Activated CD4-positive, alpha-beta memory T cell treated with anti-CD3 and anti-CD28 coated beads for 36 hours (primary cell): Measurements from ENCODE around the gene FBN2. TPM values are rescaled to one million over a fixed set of nuclear protein-coding genes. Genes with fewer than 3 reads are reported as not detected.

Experiments used
- CTCF ChIA-PET: fragments of 350-600 bp; sonication (Branson Sonifier 250); formaldehyde crosslinking; loops from one replicate; lab custom pipeline; 2021; ENCODE audit warnings: antibody characterized with exemption, inconsistent platforms; lab: Charles Lee
- POLR2A ChIA-PET: fragments of 350-600 bp; sonication (Branson Sonifier 250); formaldehyde crosslinking; loops from one replicate; lab custom pipeline; 2021; ENCODE audit warnings: antibody characterized with exemption; lab: Charles Lee
- DNase-seq: peaks from one replicate; pipeline ENCODE4 v3.0.0-alpha.2; 2020
- H3K27ac Mint-ChIP-seq: one replicate; pipeline ENCODE4 v1.8.0; 2021; ENCODE audit warnings: mixed read lengths
- H3K27me3 Mint-ChIP-seq: one replicate; pipeline ENCODE4 v1.8.0; 2021; ENCODE audit warnings: mixed read lengths
- H3K36me3 Mint-ChIP-seq: one replicate; pipeline ENCODE4 v1.8.0; 2021; ENCODE audit warnings: mixed read lengths
- H3K4me1 Mint-ChIP-seq: one replicate; pipeline ENCODE4 v1.8.0; 2021; ENCODE audit warnings: low read depth, mixed read lengths
- H3K4me3 Mint-ChIP-seq: one replicate; pipeline ENCODE4 v1.8.0; 2021; ENCODE audit warnings: mild to moderate bottlenecking, mixed read lengths
- H3K9me3 Mint-ChIP-seq: one replicate; pipeline ENCODE4 v1.8.0; 2021; ENCODE audit warnings: mixed read lengths
- intact Hi-C: fragments of 100-400 bp; cut with micrococcal nuclease; formaldehyde crosslinking; loops from one replicate; pipeline ENCODE4 v1.15.1; 2023
- total RNA-seq, 2 experiments: library from RNA; stranded (reverse); gene quantifications; one replicate each; pipeline ENCODE4 v1.2.3, GENCODE V29; 2021

Gene FBN2
- total RNA-seq, 2 experiments from 2014 or later, result not detected

- Mint-ChIP-seq H3K27me3 (no peaks in the 10 kb centered on the region), H3K36me3 (no peaks in the 10 kb centered on the region), H3K9me3 (no peaks in the 10 kb centered on the region), H3K4me1 (no peaks in the 10 kb centered on the region), H3K27ac (no peak overlapping the region), H3K4me3 (no peak overlapping the region)
- intact Hi-C loops, result no loop called here
- no peak for DNase-seq
- POLR2A ChIA-PET, result no interaction called here
- CTCF ChIA-PET, result no interaction called here
Observed at GRCh38 chr5:128366147-128366546, 171.9 kb downstream of the FBN2 start.

- POLR2A ChIA-PET, result no interaction called here
Observed at GRCh38 chr5:128362370-128362769, 175.7 kb downstream of the FBN2 start.

GRCh38 chr5:128358826-128359225 lies 179.2 kb downstream of the FBN2 start:
- no peaks in the 10 kb centered on the region for H3K36me3 Mint-ChIP-seq
- no peak for DNase-seq
- no peaks in the 10 kb centered on the region for H3K9me3 Mint-ChIP-seq
- no peaks in the 10 kb centered on the region for H3K27me3 Mint-ChIP-seq
- intact Hi-C loops, result no loop called here
- no peaks in the 10 kb centered on the region for H3K4me1 Mint-ChIP-seq
- CTCF ChIA-PET, result no interaction called here
- no peak overlapping the region for H3K27ac Mint-ChIP-seq
- POLR2A ChIA-PET, result no interaction called here
- H3K4me3 Mint-ChIP-seq, result no peak overlapping the region

More at GRCh38 chr5:128362370-128362769, 175.7 kb downstream of the FBN2 start:
- CTCF ChIA-PET, result no interaction called here
- Mint-ChIP-seq H3K9me3 (no peaks in the 10 kb centered on the region), H3K27me3 (no peaks in the 10 kb centered on the region), H3K4me3 (no peak overlapping the region), H3K36me3 (no peaks in the 10 kb centered on the region), H3K27ac (no peak overlapping the region), H3K4me1 (no peaks in the 10 kb centered on the region)
- DNase-seq, result no peak
- intact Hi-C loops, result no loop called here

GRCh38 chr5:128357226-128357625 lies 180.8 kb downstream of the FBN2 start:
- intact Hi-C loops, result no loop called here
- Mint-ChIP-seq H3K9me3 (no peaks in the 10 kb centered on the region), H3K4me1 (no peaks in the 10 kb centered on the region), H3K4me3 (no peak overlapping the region), H3K27me3 (no peaks in the 10 kb centered on the region), H3K27ac (no peak overlapping the region), H3K36me3 (no peaks in the 10 kb centered on the region)
- CTCF ChIA-PET, result no interaction called here
- POLR2A ChIA-PET, result no interaction called here
- no peak for DNase-seq

GRCh38 chr5:128355961-128356360 lies 182.1 kb downstream of the FBN2 start:
- no peaks in the 10 kb centered on the region for H3K4me1 Mint-ChIP-seq
- no peak overlapping the region for H3K27ac Mint-ChIP-seq
- POLR2A ChIA-PET, result no interaction called here
- intact Hi-C loops, result no loop called here
- no peaks in the 10 kb centered on the region for H3K36me3 Mint-ChIP-seq
- H3K9me3 Mint-ChIP-seq, result no peaks in the 10 kb centered on the region
- no peak for DNase-seq
- H3K27me3 Mint-ChIP-seq, result no peaks in the 10 kb centered on the region
- no peak overlapping the region for H3K4me3 Mint-ChIP-seq
- CTCF ChIA-PET, result no interaction called here

- Mint-ChIP-seq H3K36me3 (no peaks in the 10 kb centered on the region), H3K4me3 (no peak overlapping the region), H3K27ac (no peak overlapping the region), H3K9me3 (no peaks in the 10 kb centered on the region), H3K27me3 (no peaks in the 10 kb centered on the region), H3K4me1 (no peaks in the 10 kb centered on the region)
- POLR2A ChIA-PET, result no interaction called here
- intact Hi-C loops, result no loop called here
- no peak for DNase-seq
- CTCF ChIA-PET, result no interaction called here
Observed at GRCh38 chr5:128353441-128354107, 184.5 kb downstream of the FBN2 start.

GRCh38 chr5:128350705-128351104 lies 187.3 kb downstream of the FBN2 start:
- Mint-ChIP-seq H3K4me1 (no peaks in the 10 kb centered on the region), H3K4me3 (no peak overlapping the region), H3K27me3 (no peaks in the 10 kb centered on the region), H3K27ac (no peak overlapping the region), H3K36me3 (no peaks in the 10 kb centered on the region), H3K9me3 (no peaks in the 10 kb centered on the region)
- CTCF ChIA-PET, result no interaction called here
- DNase-seq, result no peak
- POLR2A ChIA-PET, result no interaction called here
- intact Hi-C loops, result no loop called here

GRCh38 chr5:128349044-128349858 lies 188.8 kb downstream of the FBN2 start:
- intact Hi-C loops, result no loop called here

GRCh38 chr5:128346038-128346437 lies 192.0 kb downstream of the FBN2 start:
- POLR2A ChIA-PET, result no interaction called here
- H3K27ac Mint-ChIP-seq, result no peak overlapping the region

More at GRCh38 chr5:128349044-128349858, 188.8 kb downstream of the FBN2 start:
- ChIA-PET CTCF (no interaction called here), POLR2A (no interaction called here)
- no peaks in the 10 kb centered on the region for H3K4me1 Mint-ChIP-seq
- H3K9me3 Mint-ChIP-seq, result no peaks in the 10 kb centered on the region
- H3K4me3 Mint-ChIP-seq, result no peak overlapping the region
- H3K27ac Mint-ChIP-seq, result no peak overlapping the region
- DNase-seq, result no peak
- no peaks in the 10 kb centered on the region for H3K27me3 Mint-ChIP-seq
- H3K36me3 Mint-ChIP-seq, result no peaks in the 10 kb centered on the region

GRCh38 chr5:128345247-128345646 lies 192.8 kb downstream of the FBN2 start:
- POLR2A ChIA-PET, result no interaction called here

More at GRCh38 chr5:128346038-128346437, 192.0 kb downstream of the FBN2 start:
- intact Hi-C loops, result no loop called here
- no peaks in the 10 kb centered on the region for H3K4me1 Mint-ChIP-seq
- no peak for DNase-seq
- H3K36me3 Mint-ChIP-seq, result no peaks in the 10 kb centered on the region
- no peaks in the 10 kb centered on the region for H3K27me3 Mint-ChIP-seq
- H3K4me3 Mint-ChIP-seq, result no peak overlapping the region
- no peaks in the 10 kb centered on the region for H3K9me3 Mint-ChIP-seq
- CTCF ChIA-PET, result no interaction called here

GRCh38 chr5:128343168-128343567 lies 194.9 kb downstream of the FBN2 start:
- no peaks in the 10 kb centered on the region for H3K9me3 Mint-ChIP-seq
- no peaks in the 10 kb centered on the region for H3K4me1 Mint-ChIP-seq
- no peak for DNase-seq
- intact Hi-C loops, result no loop called here
- no peaks in the 10 kb centered on the region for H3K27me3 Mint-ChIP-seq
- no peak overlapping the region for H3K4me3 Mint-ChIP-seq
- no peak overlapping the region for H3K27ac Mint-ChIP-seq
- no peaks in the 10 kb centered on the region for H3K36me3 Mint-ChIP-seq
- CTCF ChIA-PET, result no interaction called here
- POLR2A ChIA-PET, result no interaction called here

More at GRCh38 chr5:128345247-128345646, 192.8 kb downstream of the FBN2 start:
- CTCF ChIA-PET, result no interaction called here
- intact Hi-C loops, result no loop called here
- no peaks in the 10 kb centered on the region for H3K36me3 Mint-ChIP-seq
- DNase-seq, result no peak
- no peak overlapping the region for H3K4me3 Mint-ChIP-seq
- H3K27me3 Mint-ChIP-seq, result no peaks in the 10 kb centered on the region
- H3K4me1 Mint-ChIP-seq, result no peaks in the 10 kb centered on the region
- H3K27ac Mint-ChIP-seq, result no peak overlapping the region
- no peaks in the 10 kb centered on the region for H3K9me3 Mint-ChIP-seq

GRCh38 chr5:128341056-128341455 lies 197.0 kb downstream of the FBN2 start:
- H3K4me1 Mint-ChIP-seq, result no peaks in the 10 kb centered on the region
- ChIA-PET CTCF (no interaction called here), POLR2A (no interaction called here)
- H3K4me3 Mint-ChIP-seq, result no peak overlapping the region
- H3K27me3 Mint-ChIP-seq, result no peaks in the 10 kb centered on the region
- H3K36me3 Mint-ChIP-seq, result no peaks in the 10 kb centered on the region
- no peak overlapping the region for H3K27ac Mint-ChIP-seq
- DNase-seq, result no peak
- intact Hi-C loops, result no loop called here
- no peaks in the 10 kb centered on the region for H3K9me3 Mint-ChIP-seq

- CTCF ChIA-PET, result no interaction called here
- intact Hi-C loops, result no loop called here
Observed at GRCh38 chr5:128340648-128341047, 197.4 kb downstream of the FBN2 start.

More at GRCh38 chr5:128340648-128341047, 197.4 kb downstream of the FBN2 start:
- POLR2A ChIA-PET, result no interaction called here
- H3K27ac Mint-ChIP-seq, result no peak overlapping the region
- no peak for DNase-seq
- no peak overlapping the region for H3K4me3 Mint-ChIP-seq
- H3K36me3 Mint-ChIP-seq, result no peaks in the 10 kb centered on the region
- H3K4me1 Mint-ChIP-seq, result no peaks in the 10 kb centered on the region
- no peaks in the 10 kb centered on the region for H3K27me3 Mint-ChIP-seq
- H3K9me3 Mint-ChIP-seq, result no peaks in the 10 kb centered on the region
